ENCODE data around the gene OGDH.
"Not testable (repeated sequence)": the region's sequence is repeated elsewhere in the genome, so short reads cannot be mapped to it uniquely, and the experiment has no call there.

The OGDH gene

DNA sequence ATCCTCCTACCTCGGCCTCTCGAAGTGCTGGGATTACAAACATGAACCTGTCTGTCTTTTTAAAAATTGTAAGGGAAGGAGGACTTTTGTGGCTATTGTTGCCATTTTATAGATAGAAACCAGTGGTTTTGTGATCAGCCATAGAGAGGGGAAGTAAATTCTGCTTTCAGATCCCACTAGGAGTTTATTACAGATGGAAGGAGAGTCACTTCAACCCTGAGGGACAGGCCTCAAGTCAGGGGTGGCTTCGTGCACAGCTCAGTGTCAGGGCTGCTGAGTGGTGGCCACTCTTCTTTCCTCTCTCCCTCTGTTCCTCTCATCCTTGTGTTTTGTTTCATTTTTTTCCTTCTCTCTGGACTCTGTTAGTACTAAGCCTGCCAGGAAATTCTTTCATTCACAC is 60.8 kb downstream of the OGDH start:
- DNase-seq (ENCODE audit: low read depth in 2 of 2), result no peak

DNA sequence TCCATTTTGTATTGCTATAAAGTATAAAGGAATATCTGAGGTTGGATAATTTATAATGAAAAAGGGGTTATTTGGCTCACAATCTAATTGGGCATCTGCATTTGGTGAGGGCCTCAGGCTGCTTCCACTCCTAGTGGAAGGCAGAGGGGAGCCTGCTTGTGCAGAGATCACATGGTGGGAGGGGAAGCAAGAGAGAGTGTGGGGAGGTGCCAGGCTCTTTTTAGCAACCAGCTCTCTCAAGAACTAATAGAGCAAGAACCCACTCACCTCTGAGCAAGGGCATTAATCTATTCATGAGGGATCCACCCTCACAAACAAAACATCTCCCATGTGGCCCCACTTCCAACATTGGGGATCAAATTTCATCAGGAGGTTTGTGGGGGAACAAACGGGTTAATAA is 64.6 kb downstream of the OGDH start:
- no peak for DNase-seq (ENCODE audit: low read depth in 2 of 2)

GRCh38 chr7:44673324-44673723 is 66.9 kb downstream of the OGDH start:
- no peak for DNase-seq (ENCODE audit: low read depth in 2 of 2)

GRCh38 chr7:44673771-44674170 is 67.3 kb downstream of the OGDH start:
- no peak for DNase-seq (ENCODE audit: low read depth in 2 of 2)

DNA sequence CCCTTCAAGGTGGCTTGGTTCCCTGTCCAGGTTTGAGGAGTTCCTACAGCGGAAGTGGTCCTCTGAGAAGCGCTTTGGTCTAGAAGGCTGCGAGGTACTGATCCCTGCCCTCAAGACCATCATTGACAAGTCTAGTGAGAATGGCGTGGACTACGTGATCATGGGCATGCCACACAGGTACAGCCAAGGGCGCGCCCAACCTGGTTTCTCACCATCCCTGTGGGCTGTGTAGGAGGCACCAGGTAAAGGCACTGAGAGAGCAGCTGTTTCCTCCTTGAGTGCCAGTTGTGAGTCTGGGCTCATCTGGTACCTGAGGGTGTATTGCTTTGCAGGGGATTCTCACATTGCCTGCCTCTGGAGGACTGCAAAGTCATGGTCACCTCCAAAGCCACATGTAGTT is 68.0 kb downstream of the OGDH start:
- no peak for DNase-seq (ENCODE audit: low read depth in 2 of 2)

DNA sequence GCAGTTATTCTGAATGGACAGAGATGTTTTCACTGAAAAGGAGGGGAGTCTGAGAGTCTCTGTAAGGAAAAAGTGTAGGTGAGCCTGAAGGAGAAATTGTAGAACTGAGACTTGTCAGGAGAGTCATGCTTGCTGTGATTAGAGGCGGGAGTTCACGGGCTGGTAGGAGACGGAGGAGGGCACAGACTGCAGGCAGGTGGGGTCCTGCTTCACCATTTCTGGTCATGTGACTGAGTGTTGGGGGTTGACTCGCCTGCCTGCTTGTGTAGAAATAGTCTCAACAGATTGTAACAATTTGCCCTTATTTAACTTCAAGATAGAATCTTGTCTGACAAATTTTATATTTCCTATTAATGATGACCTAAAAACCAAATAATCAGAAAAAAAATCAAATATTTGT is 70.3 kb downstream of the OGDH start:
- DNase-seq (ENCODE audit: low read depth in 2 of 2), result no peak

DNA sequence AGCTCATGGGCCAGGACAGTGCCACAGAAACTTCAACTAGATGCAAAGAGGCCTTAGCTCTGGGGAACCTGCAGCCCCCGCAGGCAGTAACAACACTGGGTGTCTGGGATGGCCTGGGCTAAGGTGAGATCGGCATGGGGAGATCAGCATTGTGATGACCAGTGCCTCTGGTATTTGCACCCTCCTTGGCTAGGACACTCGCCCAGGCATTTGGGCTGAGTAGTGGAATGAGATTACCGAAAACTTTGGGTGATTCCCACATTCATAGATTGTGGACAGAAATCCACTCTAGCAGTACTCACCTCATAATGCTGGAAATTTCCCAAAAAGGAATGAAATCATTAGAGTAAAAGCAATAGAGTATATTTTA is 71.7 kb downstream of the OGDH start:
- DNase-seq (ENCODE audit: low read depth in 2 of 2), result no peak

DNA sequence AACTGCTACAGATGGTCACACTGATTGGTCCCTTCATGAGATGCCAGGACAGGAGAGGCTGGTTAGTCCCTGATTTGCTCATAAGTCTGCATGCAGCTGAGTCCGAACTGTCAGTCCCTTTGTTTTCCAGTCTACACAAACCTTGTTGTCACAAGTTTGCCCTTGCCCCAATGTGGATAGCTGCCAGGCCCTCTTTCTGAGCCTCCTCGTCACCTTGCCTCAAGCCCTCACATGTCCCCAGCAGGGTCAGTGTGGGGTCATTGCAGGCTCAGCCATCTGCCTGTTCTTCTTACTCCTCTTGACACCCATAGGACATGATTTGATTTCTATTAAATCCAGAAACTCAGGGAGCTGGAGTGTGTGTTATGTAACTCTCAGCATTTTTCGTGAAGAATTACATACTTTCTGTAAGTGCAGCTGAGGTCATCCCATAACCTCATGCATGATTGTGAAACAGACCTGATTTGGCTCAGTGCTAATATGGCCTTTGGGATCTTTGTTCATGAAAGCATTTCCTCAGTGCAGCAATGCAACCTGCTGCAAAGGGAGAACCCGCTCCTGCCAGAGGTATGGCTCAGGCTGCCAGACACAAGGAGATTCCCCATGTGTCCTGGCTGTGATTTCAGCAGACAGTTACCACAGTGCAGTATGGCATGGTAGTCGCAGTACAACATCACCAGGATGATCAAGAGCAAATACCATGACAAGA is 72.2 kb downstream of the OGDH start:
- DNase-seq (ENCODE audit: low read depth in 2 of 2), result no peak

DNA sequence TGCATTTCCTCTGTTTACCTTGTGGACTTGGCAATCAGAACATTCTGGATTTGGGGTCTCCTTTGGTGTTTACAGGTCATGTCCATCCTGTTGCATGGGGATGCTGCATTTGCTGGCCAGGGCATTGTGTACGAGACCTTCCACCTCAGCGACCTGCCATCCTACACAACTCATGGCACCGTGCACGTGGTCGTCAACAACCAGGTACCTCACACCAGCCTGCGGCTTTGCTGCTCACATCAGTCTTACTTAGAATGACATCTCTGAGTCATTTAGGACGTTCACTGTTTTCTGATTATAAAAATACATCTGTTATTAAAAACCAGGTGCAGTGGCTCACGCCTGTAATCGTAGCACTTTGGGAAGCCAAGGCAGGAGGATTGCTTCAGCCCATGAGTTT is 75.2 kb downstream of the OGDH start:
- no peak for DNase-seq (ENCODE audit: low read depth in 2 of 2)

- no peak for DNase-seq (ENCODE audit: low read depth in 2 of 2)
Observed at GRCh38 chr7:44685723-44686122, 79.3 kb downstream of the OGDH start.

DNA sequence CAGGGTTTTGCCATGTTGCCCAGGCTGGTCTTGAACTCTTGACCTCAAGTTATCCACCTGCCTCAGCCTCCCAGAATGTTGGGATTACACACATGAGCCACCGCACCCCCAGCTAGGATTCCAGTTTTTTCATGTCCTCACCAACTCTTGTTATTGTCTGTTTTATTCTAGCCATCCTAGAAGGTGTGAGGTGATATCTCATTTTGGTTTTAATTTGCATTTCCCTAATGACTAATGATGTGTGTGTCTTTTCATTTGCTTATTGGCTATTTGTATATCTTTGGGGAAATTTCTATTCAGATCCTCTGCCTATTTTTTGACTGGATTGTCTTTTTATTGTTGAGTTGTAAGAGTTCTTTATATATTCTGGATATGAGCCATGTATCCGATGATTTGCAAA is 83.0 kb downstream of the OGDH start:
- DNase-seq (ENCODE audit: low read depth in 2 of 2), result no peak

DNA sequence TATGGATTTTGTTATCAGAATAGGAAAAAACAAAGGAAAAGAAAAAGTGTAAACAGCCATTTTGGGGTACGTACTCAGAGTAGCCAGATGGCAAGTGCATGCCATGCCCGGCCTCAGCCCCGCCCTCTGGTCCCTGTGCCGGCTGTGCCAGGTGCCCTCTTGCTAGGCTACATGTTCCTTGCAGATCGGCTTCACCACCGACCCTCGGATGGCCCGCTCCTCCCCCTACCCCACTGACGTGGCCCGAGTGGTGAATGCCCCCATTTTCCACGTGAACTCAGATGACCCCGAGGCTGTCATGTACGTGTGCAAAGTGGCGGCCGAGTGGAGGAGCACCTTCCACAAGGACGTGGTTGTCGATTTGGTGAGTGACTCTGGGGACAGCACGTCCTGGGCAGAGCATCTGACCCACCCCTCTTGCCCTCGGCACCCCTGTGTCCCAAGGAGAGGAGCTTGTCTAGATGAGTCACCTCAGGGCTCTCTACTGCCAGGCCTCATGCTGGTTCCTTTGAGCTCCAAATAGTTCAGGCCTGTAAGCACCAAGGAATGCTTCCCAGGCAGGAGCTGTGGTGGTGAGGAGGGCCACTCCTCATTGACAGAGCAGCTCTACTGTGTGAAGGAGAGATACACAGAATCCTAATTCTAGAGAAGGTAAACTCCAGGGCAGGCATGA is 87.3 kb downstream of the OGDH start:
- DNase-seq (ENCODE audit: low read depth in 2 of 2), result no peak

DNA sequence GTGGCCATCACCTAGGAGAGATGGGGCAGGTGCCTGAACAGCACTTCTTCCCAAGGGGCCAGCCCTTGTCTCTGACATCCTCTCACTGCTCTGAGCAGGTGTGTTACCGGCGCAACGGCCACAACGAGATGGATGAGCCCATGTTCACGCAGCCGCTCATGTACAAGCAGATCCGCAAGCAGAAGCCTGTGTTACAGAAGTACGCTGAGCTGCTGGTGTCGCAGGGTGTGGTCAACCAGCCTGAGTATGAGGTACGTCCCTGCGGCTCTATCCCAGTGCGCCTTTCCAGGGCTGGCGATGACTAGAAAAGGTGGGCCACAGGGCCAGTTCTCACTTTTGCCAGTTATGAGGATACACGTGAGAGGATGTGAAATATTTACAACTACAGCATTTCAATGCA is 87.9 kb downstream of the OGDH start:
- no peak for DNase-seq (ENCODE audit: low read depth in 2 of 2)

DNA sequence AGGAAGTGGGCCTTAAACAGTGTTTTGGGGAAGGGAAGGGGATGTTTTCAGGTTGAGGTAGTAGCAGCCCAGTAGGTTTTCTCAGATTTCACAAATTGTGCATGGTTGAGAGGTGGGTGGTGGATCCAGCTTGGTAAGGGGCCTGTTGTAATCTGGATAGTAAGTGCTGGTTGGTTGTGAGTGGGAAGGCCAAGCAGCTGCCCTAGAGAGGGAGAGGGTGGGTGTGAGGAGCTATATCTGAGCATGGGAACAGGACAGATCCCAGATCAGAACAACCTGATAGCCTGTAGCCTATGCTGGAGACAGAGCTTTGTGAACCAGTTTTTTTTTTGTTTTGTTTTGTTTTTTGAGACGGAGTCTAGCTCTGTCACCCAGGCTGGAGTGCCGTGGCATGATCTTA is 88.3 kb downstream of the OGDH start:
- no peak for DNase-seq (ENCODE audit: low read depth in 2 of 2)

- no peak for DNase-seq (ENCODE audit: low read depth in 2 of 2)
Observed at GRCh38 chr7:44695756-44696155, 89.3 kb downstream of the OGDH start.

- DNase-seq (ENCODE audit: low read depth in 2 of 2), result no peak
Observed at GRCh38 chr7:44696728-44697127, 90.3 kb downstream of the OGDH start.

DNA sequence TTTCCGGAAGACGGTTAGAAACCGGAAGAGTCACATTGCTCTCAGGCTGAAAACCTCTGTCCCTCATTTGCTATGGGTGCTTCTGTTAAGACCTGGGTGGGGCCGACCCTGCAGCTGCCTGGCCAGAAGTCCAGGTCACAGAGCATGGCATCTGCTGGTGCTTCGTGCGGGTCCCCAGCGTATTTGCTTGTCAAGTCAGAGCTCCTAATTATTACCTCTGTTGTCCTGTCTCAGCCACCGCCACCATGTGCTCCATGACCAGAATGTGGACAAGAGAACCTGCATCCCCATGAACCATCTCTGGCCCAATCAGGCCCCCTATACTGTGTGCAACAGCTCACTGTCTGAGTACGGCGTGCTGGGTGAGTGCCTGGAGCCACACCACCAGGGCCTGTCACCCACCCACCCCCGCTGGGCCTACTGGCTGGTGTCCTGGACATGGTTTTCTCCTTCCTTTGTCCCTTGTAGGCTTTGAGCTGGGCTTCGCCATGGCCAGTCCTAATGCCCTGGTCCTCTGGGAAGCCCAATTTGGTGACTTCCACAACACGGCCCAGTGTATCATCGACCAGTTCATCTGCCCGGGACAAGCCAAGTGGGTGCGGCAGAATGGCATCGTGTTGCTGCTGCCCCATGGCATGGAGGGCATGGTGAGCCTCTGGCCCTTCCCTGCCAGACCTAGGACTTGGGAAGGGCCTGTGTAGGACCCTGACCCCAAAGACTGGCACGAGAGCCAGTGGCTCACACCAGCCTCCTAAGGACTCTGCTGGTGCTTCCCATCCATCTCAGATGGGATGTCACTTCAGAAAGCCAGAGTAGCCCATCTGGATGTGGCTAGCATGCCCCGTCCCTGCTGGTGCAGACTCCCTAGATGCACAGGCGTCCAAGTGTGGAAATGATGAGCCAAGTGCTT is 91.0 kb downstream of the OGDH start:
- DNase-seq (ENCODE audit: low read depth in 2 of 2), result no peak

GRCh38 chr7:44698046-44698580 is 91.7 kb downstream of the OGDH start:
- DNase-seq (ENCODE audit: low read depth in 2 of 2), result no peak

- DNase-seq (ENCODE audit: low read depth in 2 of 2), result not testable (repeated sequence)
Observed at GRCh38 chr7:44699598-44699997, 93.2 kb downstream of the OGDH start.

GRCh38 chr7:44700322-44700721 is 93.9 kb downstream of the OGDH start:
- DNase-seq (ENCODE audit: low read depth in 2 of 2), result no peak

DNA sequence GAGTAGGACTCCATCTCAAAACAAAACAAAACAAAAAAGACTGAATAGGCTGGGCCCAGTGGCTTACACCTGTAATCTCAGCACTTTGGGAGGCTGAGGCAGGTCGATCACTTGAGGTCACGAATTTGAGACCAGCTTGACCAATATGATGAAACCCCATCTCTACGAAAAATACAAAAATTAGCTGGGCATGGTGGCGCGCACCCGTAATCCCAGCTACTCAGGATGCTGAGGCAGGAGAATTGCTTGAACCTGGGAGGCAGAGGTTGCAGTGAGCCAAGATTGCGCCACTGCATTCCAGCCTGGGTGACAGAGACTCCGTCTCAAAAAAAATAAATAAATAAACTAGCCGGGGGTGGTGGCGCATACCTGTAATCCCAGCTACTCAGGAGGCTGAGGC is 97.0 kb downstream of the OGDH start:
- not testable (repeated sequence) for DNase-seq (ENCODE audit: low read depth in 2 of 2)

GRCh38 chr7:44703921-44704320 is 97.5 kb downstream of the OGDH start:
- no peak for DNase-seq (ENCODE audit: low read depth in 2 of 2)

- no peak for DNase-seq (ENCODE audit: low read depth in 2 of 2)
Observed at GRCh38 chr7:44705434-44705833, 99.0 kb downstream of the OGDH start.

All from stimulated activated CD8-positive, alpha-beta memory T cell treated with anti-CD3 and anti-CD28 coated beads, Interleukin-7, amount 100 ng/mL, for 1 hour (primary cell).